Amniotic stem cell (primary cell): ENCODE results near the gene CAMSAP1.

ENCODE experiments used
- DNase-seq: peaks from one replicate; lab custom pipeline; 2025; lab: John Stamatoyannopoulos, UW

The CAMSAP1 gene

GRCh38 chr9:135880438-135880837 lies 26.9 kb downstream of the CAMSAP1 start:
- DNase-seq, result no peak

- DNase-seq, result no peak
These were observed 27.7 kb downstream of the CAMSAP1 start for GRCh38 chr9:135879619-135880018.

- DNase-seq, result no peak
These were observed 28.1 kb downstream of the CAMSAP1 start for GRCh38 chr9:135879237-135879601.

GRCh38 chr9:135878528-135879236 lies 28.7 kb downstream of the CAMSAP1 start:
- no peak for DNase-seq

- no peak for DNase-seq
These were observed 29.4 kb downstream of the CAMSAP1 start for GRCh38 chr9:135877791-135878527.

- no peak for DNase-seq
These were observed 30.4 kb downstream of the CAMSAP1 start for GRCh38 chr9:135876936-135877335.

GRCh38 chr9:135874859-135875258 lies 32.5 kb downstream of the CAMSAP1 start:
- no peak for DNase-seq

GRCh38 chr9:135869909-135870308 lies 37.4 kb downstream of the CAMSAP1 start:
- DNase-seq, result no peak

GRCh38 chr9:135865531-135865930 lies 41.8 kb downstream of the CAMSAP1 start:
- DNase-seq, result no peak

- no peak for DNase-seq
These were observed 42.8 kb downstream of the CAMSAP1 start for GRCh38 chr9:135864447-135865049.

- DNase-seq, result no peak
These were observed 44.5 kb downstream of the CAMSAP1 start for GRCh38 chr9:135862809-135863208.

- no peak for DNase-seq
These were observed 48.7 kb downstream of the CAMSAP1 start for GRCh38 chr9:135858491-135859185.

GRCh38 chr9:135857843-135858242 lies 49.5 kb downstream of the CAMSAP1 start:
- no peak for DNase-seq

- DNase-seq, result no peak
These were observed 50.0 kb downstream of the CAMSAP1 start for GRCh38 chr9:135857371-135857786.

- no peak for DNase-seq
These were observed 55.6 kb downstream of the CAMSAP1 start for GRCh38 chr9:135851748-135852147.

- DNase-seq, result no peak
These were observed 56.6 kb downstream of the CAMSAP1 start for GRCh38 chr9:135850737-135851136.

- no peak for DNase-seq
These were observed 58.2 kb downstream of the CAMSAP1 start for GRCh38 chr9:135849181-135849580.

GRCh38 chr9:135848341-135849047 lies 58.9 kb downstream of the CAMSAP1 start:
- DNase-seq, result no peak

- DNase-seq, result no peak
These were observed 59.5 kb downstream of the CAMSAP1 start for GRCh38 chr9:135847833-135848232.

- no peak for DNase-seq
These were observed 66.8 kb downstream of the CAMSAP1 start for GRCh38 chr9:135840539-135840938.

GRCh38 chr9:135840107-135840506 lies 67.2 kb downstream of the CAMSAP1 start:
- DNase-seq, result no peak

- no peak for DNase-seq
These were observed 67.8 kb downstream of the CAMSAP1 start for GRCh38 chr9:135839516-135839915.
